ACC112 (cell line): ENCODE data around the gene FOXR1.

Experiments
- H2AFZ ChIP-seq: fragments of 200-600 bp; sonication (generic); one replicate; pipeline ENCODE4 v1.6.0; 2017; ENCODE audit warnings: antibody characterized with exemption, low read length; ENCODE audit not compliant: unreplicated experiment
- H3K27ac ChIP-seq: fragments of 200-600 bp; sonication (generic); 2 replicates; pipeline ENCODE4 v1.5.1; 2014; ENCODE audit warnings: low read depth, mild to moderate bottlenecking, antibody characterized with exemption, low read length, moderate library complexity
- H3K27me3 ChIP-seq: fragments of 200-600 bp; sonication (generic); 2 replicates; pipeline ENCODE4 v1.6.1; 2014; ENCODE audit warnings: mild to moderate bottlenecking, antibody characterized with exemption, low read length, moderate library complexity, mixed read lengths; ENCODE audit not compliant: insufficient read depth
- H3K36me3 ChIP-seq: fragments of 200-600 bp; sonication (generic); 2 replicates; pipeline ENCODE4 v1.6.1; 2016; ENCODE audit warnings: mild to moderate bottlenecking, antibody characterized with exemption, low read length, moderate library complexity, mixed read lengths; ENCODE audit not compliant: insufficient read depth
- H3K4me1 ChIP-seq: fragments of 200-600 bp; sonication (generic); one replicate; pipeline ENCODE4 v1.6.1; 2016; ENCODE audit warnings: low read length, mixed read lengths; ENCODE audit not compliant: insufficient read depth, unreplicated experiment, control insufficient read depth
- H3K4me3 ChIP-seq: fragments of 200-600 bp; sonication (generic); 2 replicates; pipeline ENCODE4 v1.5.1; 2014; ENCODE audit warnings: mild to moderate bottlenecking, low read depth, low read length
- H3K79me2 ChIP-seq: fragments of 200-600 bp; sonication (generic); one replicate; pipeline ENCODE4 v1.6.0; 2016; ENCODE audit warnings: low read length; ENCODE audit not compliant: control insufficient read depth, unreplicated experiment, insufficient read depth

FOXR1 gene

GRCh38 chr11:119027561-119028345, 56.2 kb downstream of the FOXR1 start:
- H3K27me3 ChIP-seq: no peaks in the 10 kb centered on the region
- H3K27ac ChIP-seq: no peak overlapping the region
- no peak overlapping the region for H3K4me3 ChIP-seq
- 0 out of 2 replicates have a peak, but pooled peaks cover 9% of the 10 kb centered on the region for H3K36me3 ChIP-seq
- H2AFZ ChIP-seq: no peak overlapping the region
- no peaks in the 10 kb centered on the region for H3K79me2 ChIP-seq
- H3K4me1 ChIP-seq: peaks cover 13% of the 10 kb centered on the region

GRCh38 chr11:119028346-119029068, 56.9 kb downstream of the FOXR1 start:
- Histone ChIP-seq H2AFZ (no peak overlapping the region), H3K36me3 (0 out of 2 replicates have a peak, but pooled peaks cover 9% of the 10 kb centered on the region), H3K79me2 (no peaks in the 10 kb centered on the region), H3K4me3 (no peak overlapping the region), H3K27me3 (no peaks in the 10 kb centered on the region), H3K27ac (no peak overlapping the region), H3K4me1 (peaks cover 9% of the 10 kb centered on the region)

- no peaks in the 10 kb centered on the region for H3K27me3 ChIP-seq
- no peaks in the 10 kb centered on the region for H3K79me2 ChIP-seq
- no peak overlapping the region for H3K27ac ChIP-seq
- H3K4me1 ChIP-seq: peaks cover 4% of the 10 kb centered on the region
- H3K36me3 ChIP-seq: 0 out of 2 replicates have a peak, but pooled peaks cover 7% of the 10 kb centered on the region
- H2AFZ ChIP-seq: no peak overlapping the region
- no peak overlapping the region for H3K4me3 ChIP-seq
These were observed 57.4 kb downstream of the FOXR1 start for GRCh38 chr11:119029069-119029339.

GRCh38 chr11:119029340-119030028, 57.9 kb downstream of the FOXR1 start:
- Histone ChIP-seq H3K79me2 (no peaks in the 10 kb centered on the region), H3K4me3 (peak overlapping the region; percentile 88), H3K36me3 (0 out of 2 replicates have a peak, but pooled peaks cover 2% of the 10 kb centered on the region), H3K27me3 (no peaks in the 10 kb centered on the region), H3K4me1 (no peaks in the 10 kb centered on the region), H2AFZ (no peak overlapping the region), H3K27ac (no peak overlapping the region)

- Histone ChIP-seq H3K27ac (no peak overlapping the region), H3K4me3 (peak overlapping the region; percentile 88), H3K79me2 (no peaks in the 10 kb centered on the region), H3K36me3 (no peaks in the 10 kb centered on the region), H3K4me1 (no peaks in the 10 kb centered on the region), H2AFZ (peak overlapping the region; percentile 83), H3K27me3 (no peaks in the 10 kb centered on the region)
These were observed 58.4 kb downstream of the FOXR1 start for GRCh38 chr11:119030029-119030328.

- H3K27ac ChIP-seq: no peak within 1 kb of the TSS
- H3K27me3 ChIP-seq: no peaks in the 10 kb centered on the region
- peak within 1 kb of the TSS; percentile 83 for H2AFZ ChIP-seq
- H3K4me1 ChIP-seq: no peaks in the 10 kb centered on the region
- H3K79me2 ChIP-seq: no peaks in the 10 kb centered on the region
- peak within 1 kb of the TSS; percentile 88 for H3K4me3 ChIP-seq
- no peaks in the 10 kb centered on the region for H3K36me3 ChIP-seq
These were observed 58.9 kb downstream of the FOXR1 start, which contains the start of gene SLC37A4 for GRCh38 chr11:119030329-119031047. Gene SLC37A4 (minus strand): TSS chr11:119030877.
